ENCODE measurements around the gene KDM3B.

- TF ChIP-seq POLR2A (IDR thresholded peaks at IDR 0.05) (no peak), CTCF (IDR thresholded peaks at IDR 0.05) (no peak)
Measured at GRCh38 chr5:138351056-138351455, 1.4 kb upstream of the KDM3B start.

Data from uterus (tissue), 2 donors.